Activated CD4-positive, alpha-beta T cell treated with anti-CD3 and anti-CD28 coated beads for 4 hours (primary cell): ENCODE results near the gene MKNK2.
"Not testable (repeated sequence)": the region's sequence is repeated elsewhere in the genome, so short reads cannot be mapped to it uniquely, and the experiment has no call there.

Source experiments
- DNase-seq, 2 donors: peaks; one replicate each; pipeline ENCODE4 v3.0.0-alpha.2; 2020

MKNK2 gene

GRCh38 chr19:2043251-2043641 lies 7.8 kb downstream of the MKNK2 start:
- DNase-seq = no peak

- DNase-seq = no peak
Measured at GRCh38 chr19:2042485-2043250, 8.4 kb downstream of the MKNK2 start.

- DNase-seq = peak; percentile 99
Measured at GRCh38 chr19:2041683-2042484, 9.2 kb downstream of the MKNK2 start.

DNA sequence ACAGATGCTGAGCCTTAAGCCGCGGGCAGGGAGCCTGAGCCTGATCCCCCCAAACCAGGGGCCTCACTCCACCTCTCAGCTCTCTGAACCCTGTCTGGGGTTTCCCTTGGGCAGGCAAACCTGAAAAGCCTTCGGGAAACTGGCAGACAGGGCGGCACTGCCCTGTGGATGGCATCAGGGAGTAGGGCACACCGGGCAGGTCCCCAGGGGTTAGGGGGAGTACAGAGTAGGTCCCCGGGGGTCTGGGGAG lies 9.7 kb downstream of the MKNK2 start:
- DNase-seq = no peak

GRCh38 chr19:2040647-2041432 lies 10.2 kb downstream of the MKNK2 start:
- no peak for DNase-seq

GRCh38 chr19:2039959-2040646 lies 10.9 kb downstream of the MKNK2 start:
- no peak for DNase-seq

GRCh38 chr19:2039089-2039958 lies 11.7 kb downstream of the MKNK2 start:
- no peak for DNase-seq

GRCh38 chr19:2038284-2039088 lies 12.6 kb downstream of the MKNK2 start:
- no peak for DNase-seq

DNA sequence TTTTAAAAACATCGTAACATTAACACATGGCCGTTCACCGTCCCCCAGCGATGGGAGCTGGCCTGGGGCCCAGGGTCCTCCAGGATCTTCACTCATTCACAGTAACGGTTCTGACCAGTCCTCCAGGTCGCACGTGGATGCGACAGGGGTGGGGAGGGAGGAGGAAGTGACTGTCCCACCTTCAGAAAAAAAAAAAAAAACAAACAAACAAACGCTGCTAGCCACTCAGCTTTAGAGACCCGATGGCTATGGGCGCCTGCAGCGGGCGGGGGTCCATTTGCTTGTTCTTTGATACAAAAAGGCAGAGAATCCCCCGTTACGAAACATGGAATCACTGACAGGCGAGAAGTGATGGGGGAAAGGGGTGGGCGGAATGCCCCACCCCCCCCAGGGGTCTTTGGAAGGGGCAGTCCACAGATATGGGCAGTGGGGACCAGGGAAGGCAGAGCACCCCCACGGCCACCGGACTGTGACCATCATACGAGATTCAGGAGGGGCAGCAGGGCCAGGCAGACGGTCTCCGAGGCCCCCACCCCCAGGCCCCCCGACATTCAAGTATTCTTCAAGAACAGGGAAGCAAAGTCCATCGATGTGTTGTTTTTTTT lies 13.3 kb downstream of the MKNK2 start:
- no peak for DNase-seq

GRCh38 chr19:2036424-2036823 lies 14.6 kb downstream of the MKNK2 start:
- no peak for DNase-seq

GRCh38 chr19:2035590-2035991 lies 15.5 kb downstream of the MKNK2 start:
- no peak for DNase-seq

- peak; percentile 53 to 54 for DNase-seq
Measured at GRCh38 chr19:2034729-2035589, 16.1 kb downstream of the MKNK2 start.

DNA sequence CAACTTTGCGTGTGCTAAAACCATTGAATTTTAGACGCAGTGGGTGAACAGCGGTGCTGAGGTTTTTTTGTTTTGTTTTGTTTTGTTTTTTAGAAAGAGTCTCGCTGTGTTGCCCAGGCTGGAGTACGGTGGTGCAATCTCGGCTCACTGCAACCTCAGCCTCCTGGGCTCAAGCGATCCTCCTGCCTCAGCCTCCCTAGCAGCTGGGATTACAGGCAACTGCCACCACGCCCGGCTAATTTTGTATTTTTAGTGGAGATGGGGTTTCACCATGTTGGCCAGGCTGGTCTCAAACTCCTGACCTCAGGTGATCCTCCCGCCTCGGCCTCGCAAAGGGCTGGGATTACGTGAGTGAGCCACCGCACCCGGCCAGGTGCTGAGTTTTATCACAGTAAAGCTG lies 16.8 kb downstream of the MKNK2 start:
- not testable (repeated sequence) for DNase-seq

- no peak for DNase-seq
Measured at GRCh38 chr19:2033825-2034159, 17.3 kb downstream of the MKNK2 start.

- no peak for DNase-seq
Measured at GRCh38 chr19:2033115-2033824, 17.8 kb downstream of the MKNK2 start.

DNA sequence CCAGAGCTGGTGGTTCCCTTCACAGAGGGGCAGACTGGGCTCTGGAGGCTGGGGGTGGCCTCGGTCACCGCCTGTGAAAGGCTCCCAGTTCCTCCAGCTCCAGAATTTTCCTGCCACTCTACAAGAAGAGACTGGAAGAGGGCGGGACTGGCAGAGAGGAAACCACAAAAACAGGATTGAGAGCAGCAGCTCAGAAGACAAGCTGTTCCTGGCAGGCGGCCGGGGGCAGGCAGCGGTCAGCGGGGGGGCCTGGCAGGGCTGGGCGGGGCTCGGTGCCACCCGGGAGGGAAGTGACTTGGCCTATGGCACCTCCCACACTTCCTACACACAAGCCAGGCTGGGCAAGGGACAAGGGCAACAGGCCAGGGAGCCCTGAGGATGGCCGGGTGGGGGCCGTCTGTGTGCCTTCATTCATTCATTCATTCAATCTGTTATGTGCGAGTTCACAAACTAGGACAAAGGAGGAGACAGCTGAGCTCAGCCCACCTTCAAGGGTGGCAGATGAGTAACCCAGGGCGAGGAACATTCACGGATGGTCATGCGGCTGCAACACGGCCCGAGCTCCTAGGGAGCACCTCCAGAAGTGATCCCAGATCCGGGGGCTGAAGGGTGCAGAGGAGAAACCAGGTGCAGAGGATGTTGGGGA lies 18.6 kb downstream of the MKNK2 start:
- peak in 1 of 2 donors; percentile 46 for DNase-seq

- DNase-seq = no peak
Measured at GRCh38 chr19:2027361-2027760, 23.7 kb downstream of the MKNK2 start.

- DNase-seq = no peak
Measured at GRCh38 chr19:2026770-2027169, 24.3 kb downstream of the MKNK2 start.

DNA sequence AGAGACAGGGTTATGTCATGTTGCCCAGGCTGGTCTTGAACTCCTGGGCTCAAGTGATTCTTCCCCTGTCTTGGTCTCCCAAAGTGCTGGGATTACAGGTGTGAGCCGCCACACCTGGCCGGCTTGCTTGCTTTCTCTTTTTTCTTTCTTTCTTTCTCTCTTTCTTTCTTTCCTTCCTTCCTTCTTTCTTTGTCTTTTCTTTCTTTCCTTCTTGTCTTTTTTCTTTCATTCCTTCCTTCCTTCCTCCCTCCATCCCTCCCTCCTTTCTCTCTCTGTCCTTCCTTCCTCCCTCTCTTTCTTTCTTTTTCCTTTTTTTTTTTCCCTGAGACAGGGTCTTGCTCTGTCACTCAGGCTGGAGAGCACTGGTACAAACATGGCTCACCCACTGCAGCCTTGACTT lies 28.8 kb downstream of the MKNK2 start:
- DNase-seq = no peak
